Measurements from ENCODE around the gene IL11.

IL11 gene

DNA sequence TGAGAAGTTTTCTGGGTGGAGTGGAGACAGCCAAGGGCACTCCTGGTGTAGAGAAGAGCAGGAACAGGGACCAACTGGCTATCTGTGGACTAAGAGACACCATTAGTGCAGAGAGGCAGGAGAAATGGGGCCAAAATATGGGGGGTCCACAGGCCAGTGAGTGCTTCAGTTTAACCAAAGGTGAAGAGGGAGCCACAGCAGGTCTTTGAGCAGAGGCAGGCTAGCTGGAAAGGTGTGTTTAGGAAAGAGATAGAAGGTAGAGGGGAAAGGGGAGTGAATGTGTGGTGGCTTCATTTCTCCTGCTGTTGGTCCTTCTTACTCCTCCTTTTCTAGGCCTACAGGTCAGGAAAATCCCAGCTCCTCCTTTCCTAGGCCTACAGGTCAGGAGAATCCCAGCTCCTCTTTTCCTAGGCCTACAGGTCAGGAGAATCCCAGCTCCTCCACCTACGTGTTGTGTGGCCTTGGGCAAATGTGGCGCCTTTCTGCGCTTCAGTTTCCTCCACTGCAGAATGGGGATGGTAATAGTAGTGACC is 12.3 kb upstream of the IL11 start:
- ATAC-seq = no peak
- TF ChIP-seq, protein P1, sequence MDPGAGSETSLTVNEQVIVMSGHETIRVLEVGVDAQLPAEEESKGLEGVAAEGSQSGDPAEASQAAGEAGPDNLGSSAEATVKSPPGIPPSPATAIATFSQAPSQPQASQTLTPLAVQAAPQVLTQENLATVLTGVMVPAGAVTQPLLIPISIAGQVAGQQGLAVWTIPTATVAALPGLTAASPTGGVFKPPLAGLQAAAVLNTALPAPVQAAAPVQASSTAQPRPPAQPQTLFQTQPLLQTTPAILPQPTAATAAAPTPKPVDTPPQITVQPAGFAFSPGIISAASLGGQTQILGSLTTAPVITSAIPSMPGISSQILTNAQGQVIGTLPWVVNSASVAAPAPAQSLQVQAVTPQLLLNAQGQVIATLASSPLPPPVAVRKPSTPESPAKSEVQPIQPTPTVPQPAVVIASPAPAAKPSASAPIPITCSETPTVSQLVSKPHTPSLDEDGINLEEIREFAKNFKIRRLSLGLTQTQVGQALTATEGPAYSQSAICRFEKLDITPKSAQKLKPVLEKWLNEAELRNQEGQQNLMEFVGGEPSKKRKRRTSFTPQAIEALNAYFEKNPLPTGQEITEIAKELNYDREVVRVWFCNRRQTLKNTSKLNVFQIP (CRISPR knock-in tag; IDR thresholded peaks at IDR 0.05; ENCODE audit: borderline replicate concordance, low read depth) = no peak
- TF ChIP-seq ZFP30 (CRISPR knock-in tag; IDR thresholded peaks at IDR 0.05) (no peak), ZNF565 (CRISPR knock-in tag; conservative IDR thresholded peaks at IDR 0.05; ENCODE audit: low read depth) (no peak), ZC3H10 (CRISPR knock-in tag; IDR thresholded peaks at IDR 0.05) (no peak), ZNF70 (CRISPR knock-in tag; IDR thresholded peaks at IDR 0.05) (no peak), TCF4 (CRISPR knock-in tag; IDR thresholded peaks at IDR 0.05; ENCODE audit: borderline replicate concordance) (no peak), ZNF8 (CRISPR knock-in tag; IDR thresholded peaks at IDR 0.05) (no peak), BACH2 (CRISPR knock-in tag; IDR thresholded peaks at IDR 0.05; ENCODE audit: borderline replicate concordance) (no peak), GLIS3 (CRISPR knock-in tag; IDR thresholded peaks at IDR 0.05) (no peak)

DNA sequence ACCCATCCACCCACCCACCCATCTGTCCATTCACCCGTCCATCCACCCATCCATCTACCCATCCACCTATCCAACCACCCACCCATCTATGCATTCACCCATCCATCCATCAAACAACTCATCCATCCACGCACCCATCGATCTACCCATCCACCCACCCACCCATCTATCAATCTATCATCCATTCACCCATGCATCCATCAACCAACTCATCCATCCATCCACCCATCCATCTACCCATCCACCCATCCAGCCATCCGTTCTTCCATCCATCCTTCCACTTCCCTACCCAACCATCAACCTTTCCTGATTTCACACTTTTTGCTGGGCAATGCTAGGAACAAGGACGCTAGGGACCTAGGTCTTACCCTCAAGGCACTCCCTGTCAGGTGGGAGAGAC is 11.8 kb upstream of the IL11 start:
- TF ChIP-seq OSR1 (CRISPR knock-in tag; IDR thresholded peaks at IDR 0.05) = no peak
- TF ChIP-seq, protein P2, sequence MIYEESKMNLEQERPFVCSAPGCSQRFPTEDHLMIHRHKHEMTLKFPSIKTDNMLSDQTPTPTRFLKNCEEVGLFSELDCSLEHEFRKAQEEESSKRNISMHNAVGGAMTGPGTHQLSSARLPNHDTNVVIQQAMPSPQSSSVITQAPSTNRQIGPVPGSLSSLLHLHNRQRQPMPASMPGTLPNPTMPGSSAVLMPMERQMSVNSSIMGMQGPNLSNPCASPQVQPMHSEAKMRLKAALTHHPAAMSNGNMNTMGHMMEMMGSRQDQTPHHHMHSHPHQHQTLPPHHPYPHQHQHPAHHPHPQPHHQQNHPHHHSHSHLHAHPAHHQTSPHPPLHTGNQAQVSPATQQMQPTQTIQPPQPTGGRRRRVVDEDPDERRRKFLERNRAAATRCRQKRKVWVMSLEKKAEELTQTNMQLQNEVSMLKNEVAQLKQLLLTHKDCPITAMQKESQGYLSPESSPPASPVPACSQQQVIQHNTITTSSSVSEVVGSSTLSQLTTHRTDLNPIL (CRISPR knock-in tag; IDR thresholded peaks at IDR 0.05; ENCODE audit: low read depth) = no peak
- TF ChIP-seq GLIS3 (CRISPR knock-in tag; IDR thresholded peaks at IDR 0.05) = no peak
- TF ChIP-seq TCF4 (CRISPR knock-in tag; IDR thresholded peaks at IDR 0.05; ENCODE audit: borderline replicate concordance) = no peak
- no peak for TF ChIP-seq ZNF8 (CRISPR knock-in tag; IDR thresholded peaks at IDR 0.05)
- TF ChIP-seq ESRRG (CRISPR knock-in tag; IDR thresholded peaks at IDR 0.05) = no peak
- no peak for TF ChIP-seq BACH2 (CRISPR knock-in tag; IDR thresholded peaks at IDR 0.05; ENCODE audit: borderline replicate concordance)
- TF ChIP-seq ARNTL (CRISPR knock-in tag; IDR thresholded peaks at IDR 0.05; ENCODE audit: borderline replicate concordance, low read depth) = no peak
- no peak for TF ChIP-seq ZFP3 (CRISPR knock-in tag; IDR thresholded peaks at IDR 0.05)
- TF ChIP-seq CSDC2 (CRISPR knock-in tag; IDR thresholded peaks at IDR 0.05) = no peak
- TF ChIP-seq ZFP30 (CRISPR knock-in tag; IDR thresholded peaks at IDR 0.05) = no peak
- TF ChIP-seq, protein P3, sequence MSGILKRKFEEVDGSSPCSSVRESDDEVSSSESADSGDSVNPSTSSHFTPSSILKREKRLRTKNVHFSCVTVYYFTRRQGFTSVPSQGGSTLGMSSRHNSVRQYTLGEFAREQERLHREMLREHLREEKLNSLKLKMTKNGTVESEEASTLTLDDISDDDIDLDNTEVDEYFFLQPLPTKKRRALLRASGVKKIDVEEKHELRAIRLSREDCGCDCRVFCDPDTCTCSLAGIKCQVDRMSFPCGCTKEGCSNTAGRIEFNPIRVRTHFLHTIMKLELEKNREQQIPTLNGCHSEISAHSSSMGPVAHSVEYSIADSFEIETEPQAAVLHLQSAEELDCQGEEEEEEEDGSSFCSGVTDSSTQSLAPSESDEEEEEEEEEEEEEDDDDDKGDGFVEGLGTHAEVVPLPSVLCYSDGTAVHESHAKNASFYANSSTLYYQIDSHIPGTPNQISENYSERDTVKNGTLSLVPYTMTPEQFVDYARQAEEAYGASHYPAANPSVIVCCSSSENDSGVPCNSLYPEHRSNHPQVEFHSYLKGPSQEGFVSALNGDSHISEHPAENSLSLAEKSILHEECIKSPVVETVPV (CRISPR knock-in tag; IDR thresholded peaks at IDR 0.05) = no peak
- TF ChIP-seq RARB (CRISPR knock-in tag; IDR thresholded peaks at IDR 0.05) = no peak
- TF ChIP-seq PPARA (CRISPR knock-in tag; IDR thresholded peaks at IDR 0.05; ENCODE audit: borderline replicate concordance) = no peak
- no peak for TF ChIP-seq SNAI2 (CRISPR knock-in tag; IDR thresholded peaks at IDR 0.05)
- TF ChIP-seq, protein P4, sequence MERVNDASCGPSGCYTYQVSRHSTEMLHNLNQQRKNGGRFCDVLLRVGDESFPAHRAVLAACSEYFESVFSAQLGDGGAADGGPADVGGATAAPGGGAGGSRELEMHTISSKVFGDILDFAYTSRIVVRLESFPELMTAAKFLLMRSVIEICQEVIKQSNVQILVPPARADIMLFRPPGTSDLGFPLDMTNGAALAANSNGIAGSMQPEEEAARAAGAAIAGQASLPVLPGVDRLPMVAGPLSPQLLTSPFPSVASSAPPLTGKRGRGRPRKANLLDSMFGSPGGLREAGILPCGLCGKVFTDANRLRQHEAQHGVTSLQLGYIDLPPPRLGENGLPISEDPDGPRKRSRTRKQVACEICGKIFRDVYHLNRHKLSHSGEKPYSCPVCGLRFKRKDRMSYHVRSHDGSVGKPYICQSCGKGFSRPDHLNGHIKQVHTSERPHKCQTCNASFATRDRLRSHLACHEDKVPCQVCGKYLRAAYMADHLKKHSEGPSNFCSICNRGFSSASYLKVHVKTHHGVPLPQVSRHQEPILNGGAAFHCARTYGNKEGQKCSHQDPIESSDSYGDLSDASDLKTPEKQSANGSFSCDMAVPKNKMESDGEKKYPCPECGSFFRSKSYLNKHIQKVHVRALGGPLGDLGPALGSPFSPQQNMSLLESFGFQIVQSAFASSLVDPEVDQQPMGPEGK (CRISPR knock-in tag; IDR thresholded peaks at IDR 0.05; ENCODE audit: borderline replicate concordance) = no peak
- TF ChIP-seq ISL1 (CRISPR knock-in tag; IDR thresholded peaks at IDR 0.05) = no peak
- TF ChIP-seq ZNF565 (CRISPR knock-in tag; conservative IDR thresholded peaks at IDR 0.05; ENCODE audit: low read depth) = no peak
- TF ChIP-seq TOX (CRISPR knock-in tag; IDR thresholded peaks at IDR 0.05; ENCODE audit: borderline replicate concordance) = no peak
- no peak for ATAC-seq

DNA sequence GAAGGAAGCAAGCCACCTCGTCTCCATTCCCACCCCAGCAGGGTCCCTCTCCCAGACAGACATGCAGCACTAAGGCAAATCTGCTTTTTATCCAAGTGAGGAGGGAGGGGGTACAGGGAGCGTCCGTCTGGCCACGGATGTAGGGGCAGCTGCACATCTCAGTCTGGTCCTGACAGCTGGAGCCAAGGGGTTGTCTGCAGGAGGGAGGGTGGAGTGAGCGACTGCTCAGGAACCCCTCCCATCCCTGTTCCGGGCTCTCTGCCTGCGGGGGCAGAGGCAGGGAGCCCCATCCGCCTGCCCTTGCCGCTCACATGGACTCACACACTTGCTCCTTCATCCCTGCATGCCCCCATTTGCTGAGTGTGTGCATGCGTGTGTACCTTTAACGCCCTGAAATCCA is 8.9 kb upstream of the IL11 start:
- TF ChIP-seq ISL1 (CRISPR knock-in tag; IDR thresholded peaks at IDR 0.05) (no peak), BACH2 (CRISPR knock-in tag; IDR thresholded peaks at IDR 0.05; ENCODE audit: borderline replicate concordance) (no peak), TOX (CRISPR knock-in tag; IDR thresholded peaks at IDR 0.05; ENCODE audit: borderline replicate concordance) (no peak), ZFP3 (CRISPR knock-in tag; IDR thresholded peaks at IDR 0.05) (no peak), ZNF8 (CRISPR knock-in tag; IDR thresholded peaks at IDR 0.05) (no peak), ARNTL (CRISPR knock-in tag; IDR thresholded peaks at IDR 0.05; ENCODE audit: borderline replicate concordance, low read depth) (no peak), SNAI2 (CRISPR knock-in tag; IDR thresholded peaks at IDR 0.05) (no peak), ZNF70 (CRISPR knock-in tag; IDR thresholded peaks at IDR 0.05) (no peak)
- TF ChIP-seq, protein P1 (CRISPR knock-in tag; IDR thresholded peaks at IDR 0.05; ENCODE audit: borderline replicate concordance, low read depth) = no peak
- TF ChIP-seq, protein P2 (CRISPR knock-in tag; IDR thresholded peaks at IDR 0.05; ENCODE audit: low read depth) = no peak
- ATAC-seq = no peak
